Astrocyte of the cerebellum (primary cell): ENCODE results near the gene RAB25.
"Not testable (repeated sequence)": the region's sequence is repeated elsewhere in the genome, so short reads cannot be mapped to it uniquely, and the experiment has no call there.

Experiments used
- DNase-seq: peaks from one replicate; pipeline ENCODE4 v3.0.0-alpha.2; 2011; ENCODE audit warnings: low read depth
- H3K4me3 ChIP-seq: 2 replicates; pipeline ENCODE4 v1.5.1; 2011; ENCODE audit warnings: mild to moderate bottlenecking, low read depth, low read length, moderate library complexity
- CTCF ChIP-seq: IDR thresholded peaks from 2 replicates; pipeline ENCODE4 v1.5.1; 2012; ENCODE audit warnings: low read length, low read depth, moderate library complexity, mild to moderate bottlenecking; ENCODE audit errors: missing control alignments
- in situ Hi-C: cut with HindIII; loops from 2 replicates; pipeline ENCODE4 v1.10.0; 2017; ENCODE audit warnings: low sequenced_read_pairs

The RAB25 gene

DNA sequence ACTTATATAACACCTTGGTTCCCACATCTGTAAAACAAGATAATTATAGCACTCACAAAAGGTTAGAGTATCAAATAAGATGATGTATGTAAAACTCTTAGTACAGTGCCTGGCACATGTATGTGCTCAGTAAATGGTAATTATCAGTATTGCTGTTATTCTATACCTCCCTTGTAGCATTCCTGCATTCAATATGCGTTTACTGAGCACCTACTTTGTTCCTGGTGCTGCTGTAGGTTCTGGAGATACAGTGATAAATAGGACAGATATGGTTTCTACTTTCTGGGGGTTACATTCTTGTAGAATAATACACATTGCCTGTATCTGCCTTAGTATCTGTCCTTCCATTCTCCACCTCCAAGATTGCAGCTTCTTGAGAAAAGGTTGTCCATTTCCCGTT is 39.0 kb upstream of the RAB25 start:
- H3K4me3 ChIP-seq, result no peak overlapping the region
- TF ChIP-seq CTCF, result no peak
- no peak for DNase-seq
- in situ Hi-C loops, result no loop called here

DNA sequence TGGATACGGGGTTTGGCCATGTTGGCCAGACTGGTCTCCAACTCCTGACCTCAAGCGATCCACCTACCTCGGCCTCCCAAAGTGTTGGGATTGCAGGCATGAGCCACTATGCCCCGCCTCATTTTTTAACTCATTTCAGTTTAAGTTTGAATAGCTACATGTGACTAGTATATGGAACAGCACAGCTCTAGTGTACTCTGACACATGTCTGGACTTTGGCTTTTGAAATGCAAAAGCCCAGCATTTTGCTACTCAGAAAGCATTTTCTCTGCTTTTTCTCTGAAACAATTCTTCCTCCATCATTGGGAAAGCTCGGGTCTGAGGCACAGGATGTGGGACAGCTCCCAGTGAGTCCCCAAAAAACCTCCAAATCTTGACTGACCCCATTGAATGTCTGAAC is 36.2 kb upstream of the RAB25 start:
- no peak for DNase-seq
- no peak overlapping the region for H3K4me3 ChIP-seq
- TF ChIP-seq CTCF, result no peak
- in situ Hi-C loops, result no loop called here

GRCh38 chr1:156025876-156026275 is 35.1 kb upstream of the RAB25 start:
- peak; percentile 81 for TF ChIP-seq CTCF
- DNase-seq, result no peak
- in situ Hi-C loops, result no loop called here
- H3K4me3 ChIP-seq, result no peak overlapping the region

- DNase-seq, result no peak
- in situ Hi-C loops, result no loop called here
- H3K4me3 ChIP-seq, result no peak overlapping the region
- no peak for TF ChIP-seq CTCF
These were observed 34.4 kb upstream of the RAB25 start for GRCh38 chr1:156026588-156026987.

GRCh38 chr1:156033011-156033410 is 27.9 kb upstream of the RAB25 start:
- DNase-seq, result peak; percentile 70
- no peak for TF ChIP-seq CTCF
- in situ Hi-C loops, result no loop called here
- H3K4me3 ChIP-seq, result no peak overlapping the region

DNA sequence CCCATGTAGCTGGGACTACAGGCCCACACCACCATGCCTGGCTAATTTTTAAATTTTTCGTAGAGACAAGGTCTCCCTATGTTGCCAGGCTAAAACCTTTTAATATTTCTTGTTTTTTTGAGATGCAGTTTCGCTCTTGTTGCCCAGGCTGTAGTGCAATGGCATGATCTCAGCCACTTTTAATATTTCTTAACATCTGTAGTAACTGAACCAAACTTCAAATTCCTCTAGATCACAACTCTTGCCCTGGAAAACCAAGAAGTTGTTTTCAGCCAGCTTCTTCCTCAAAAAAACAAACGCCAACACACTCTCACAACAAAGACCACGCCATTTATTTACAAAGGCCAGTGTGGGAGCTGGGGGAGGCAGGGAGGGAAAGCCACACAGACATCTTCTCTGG is 26.0 kb upstream of the RAB25 start:
- H3K4me3 ChIP-seq, DNase-seq, in situ Hi-C loops: not testable (repeated sequence)

DNA sequence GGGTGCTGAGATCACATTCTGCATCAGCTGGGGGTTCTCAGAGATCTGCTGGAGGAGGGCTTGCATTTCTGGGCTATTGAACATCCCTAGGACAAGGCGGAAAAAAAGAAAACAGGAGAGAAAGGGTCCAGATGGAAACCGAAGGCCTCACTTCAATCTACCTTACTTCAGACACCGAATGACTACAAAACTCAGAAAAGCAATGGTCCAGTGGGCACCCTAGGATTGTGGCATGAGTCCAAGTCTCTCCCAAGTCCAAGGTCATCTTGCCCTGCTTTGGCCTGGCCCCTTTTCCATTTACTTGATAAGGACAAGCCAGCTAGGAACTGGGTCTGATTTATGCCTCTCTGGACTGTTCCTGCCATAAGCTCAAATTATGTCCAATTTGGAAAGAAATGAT is 18.1 kb upstream of the RAB25 start:
- in situ Hi-C loops, result no loop called here
- TF ChIP-seq CTCF, result no peak
- no peak for DNase-seq
- H3K4me3 ChIP-seq, result no peak overlapping the region
